GM12878 (cell line): Measurements from ENCODE around the gene PRM1. TPM values are rescaled to one million over a fixed set of nuclear protein-coding genes. Genes with fewer than 3 reads are reported as not detected.

Source experiments
- CUX1 ChIP-seq: IDR thresholded peaks from 2 replicates; pipeline ENCODE4 v1.6.1; 2012; ENCODE audit warnings: improper control_type of control experiment, low read depth, low read length; ENCODE audit not compliant: insufficient replicate concordance
- EGR1 ChIP-seq, 2 experiments: IDR thresholded peaks; 1 replicate in 1 of 2; 2 replicates in 1 of 2; pipeline ENCODE4 v1.6.1; 2011 to 2012; ENCODE audit warnings: low read depth in 2 of 2, low read length in 2 of 2, borderline replicate concordance in 1 of 2, mild to moderate bottlenecking in 1 of 2, moderate library complexity in 1 of 2
- JUNB ChIP-seq: IDR thresholded peaks from 2 replicates; pipeline ENCODE4 v1.6.1; 2016; ENCODE audit warnings: antibody characterized with exemption, mild to moderate bottlenecking
- KLF5 ChIP-seq: fragments of 450-650 bp; IDR thresholded peaks from 2 replicates; pipeline ENCODE4 v1.6.1; 2014; ENCODE audit warnings: mild to moderate bottlenecking; ENCODE audit not compliant: partially characterized antibody
- MEF2B ChIP-seq: fragments of 450-650 bp; IDR thresholded peaks from 2 replicates; pipeline ENCODE4 v1.6.1; 2018; ENCODE audit warnings: mild to moderate bottlenecking, moderate library complexity; ENCODE audit not compliant: partially characterized antibody, poor library complexity, severe bottlenecking
- NFIC ChIP-seq: IDR thresholded peaks from 2 replicates; pipeline ENCODE4 v1.6.1; 2012; ENCODE audit warnings: low read depth, mild to moderate bottlenecking, inconsistent platforms, low read length, moderate library complexity
- NR2F1 ChIP-seq: fragments of 450-650 bp; conservative IDR thresholded peaks from 2 replicates; pipeline ENCODE4 v1.6.1; 2017; ENCODE audit warnings: mild to moderate bottlenecking
- PAX5 ChIP-seq: IDR thresholded peaks from 2 replicates; pipeline ENCODE4 v1.6.1; 2011; ENCODE audit warnings: low read depth, low read length, borderline replicate concordance
- RELB ChIP-seq: fragments of 450-650 bp; IDR thresholded peaks from 2 replicates; pipeline ENCODE4 v1.6.1; 2017; ENCODE audit warnings: low read depth, mild to moderate bottlenecking, moderate library complexity
- SMARCA5 ChIP-seq: fragments of 450-650 bp; IDR thresholded peaks from 2 replicates; pipeline ENCODE4 v1.6.1; 2017; ENCODE audit warnings: mild to moderate bottlenecking
- STAT3 ChIP-seq: IDR thresholded peaks from 2 replicates; pipeline ENCODE4 v1.6.1; 2011; ENCODE audit warnings: low read depth, low read length, improper control_type of control experiment
- ZBTB33 ChIP-seq: fragments of 450-650 bp; IDR thresholded peaks from 2 replicates; pipeline ENCODE4 v1.6.1; 2017; ENCODE audit warnings: mild to moderate bottlenecking
- ZNF207 ChIP-seq: fragments of 450-650 bp; IDR thresholded peaks from 2 replicates; pipeline ENCODE4 v1.6.1; 2014; ENCODE audit warnings: antibody characterized with exemption, mild to moderate bottlenecking, borderline replicate concordance
- ZNF274 ChIP-seq: IDR thresholded peaks from one replicate; pipeline ENCODE4 v1.8.0; 2011; ENCODE audit not compliant: insufficient read length, insufficient read depth
- ZNF592 ChIP-seq: fragments of 450-650 bp; IDR thresholded peaks from 2 replicates; pipeline ENCODE4 v1.6.1; 2017; ENCODE audit warnings: mild to moderate bottlenecking, moderate library complexity
- ZSCAN29 ChIP-seq: fragments of 450-650 bp; IDR thresholded peaks from 2 replicates; pipeline ENCODE4 v1.6.1; 2017; ENCODE audit warnings: mild to moderate bottlenecking, moderate library complexity
- polyA plus RNA-seq, 11 experiments: library from polyadenylated mRNA; depleted of rRNA in 4 of 11; unstranded in 6 of 11; stranded (reverse) in 5 of 11; fragments of >200 nt; fragmentation: Nextera tagmentation in 4 of 11; fragmentation: Illumina TruSeq in 1 of 11; extraction: Ambion mirVana in 4 of 11; extraction: Trizol in 1 of 11; gene quantifications; 1 replicate in 1 of 11; 2 replicates in 10 of 11; pipeline versions ENCODE4 v1.2.1 to v1.2.3, GENCODE V29; 2011 to 2016; ENCODE audit warnings: inconsistent platforms in 2 of 11, missing spikeins in 2 of 11, low read depth in 1 of 11
- total RNA-seq, 4 experiments: library from RNA; depleted of rRNA in 3 of 4; stranded (reverse); fragments of >200 nt in 3 of 4; fragmentation: Illumina TruSeq in 1 of 4; extraction: Trizol in 1 of 4; gene quantifications; 2 replicates each; pipeline versions ENCODE4 v1.2.1 to v1.2.3, GENCODE V29; 2013 to 2021

The PRM1 gene
- total and polyA plus RNA-seq, 10 of the 15 experiments (the other 5 are each of a cell fraction or from before 2014, with no cell fraction given) = 0.20 TPM; not detected in 9

GRCh38 chr16:11310997-11311561 is 29.9 kb upstream of the PRM1 start (continued):
- TF ChIP-seq MEF2B (peak; percentile 84), KLF5 (no peak), RELB (peak; percentile 77), SMARCA5 (no peak), ZBTB33 (no peak), ZNF592 (peak; percentile 55), CUX1 (no peak), NR2F1 (peak; percentile 74), PAX5 (peak; percentile 92), NFIC (peak; percentile 82), STAT3 (no peak), ZNF207 (no peak), ZNF274 (no peak), JUNB (peak; percentile 43; the same call in 1 of the 2 replicates), EGR1 (IDR thresholded peaks at IDR 0.05; ENCODE audit: borderline replicate concordance in 1 of 2, low read depth in 2 of 2, low read length in 2 of 2) (no peak), ZSCAN29 (no peak)
